ENCODE results near the gene TMEM62.

- TF ChIP-seq CTCF (IDR thresholded peaks at IDR 0.05; ENCODE audit: poor library complexity, severe bottlenecking) (no peak), POLR2AphosphoS5 (IDR thresholded peaks at IDR 0.05) (no peak), EZH2 (IDR thresholded peaks at IDR 0.05; ENCODE audit: borderline replicate concordance, insufficient read depth, low read length, poor library complexity, severe bottlenecking) (no peak), RAD21 (conservative IDR thresholded peaks at IDR 0.05) (no peak), TAF1 (IDR thresholded peaks at IDR 0.05; ENCODE audit: low read depth) (no peak), EP300 (conservative IDR thresholded peaks at IDR 0.05; ENCODE audit: poor library complexity, severe bottlenecking) (no peak)
Observed at GRCh38 chr15:43183270-43183669, 49.9 kb downstream of the TMEM62 start.
